Measurements from ENCODE around the gene TANGO2. TPM values are rescaled to one million over a fixed set of nuclear protein-coding genes. Genes with fewer than 3 reads are reported as not detected.

TANGO2 gene
- total and polyA plus RNA-seq, 2 of the 8 experiments (the other 6 are each of a cell fraction or from before 2014, with no cell fraction given) = 10.1 to 18.4 TPM

DNA sequence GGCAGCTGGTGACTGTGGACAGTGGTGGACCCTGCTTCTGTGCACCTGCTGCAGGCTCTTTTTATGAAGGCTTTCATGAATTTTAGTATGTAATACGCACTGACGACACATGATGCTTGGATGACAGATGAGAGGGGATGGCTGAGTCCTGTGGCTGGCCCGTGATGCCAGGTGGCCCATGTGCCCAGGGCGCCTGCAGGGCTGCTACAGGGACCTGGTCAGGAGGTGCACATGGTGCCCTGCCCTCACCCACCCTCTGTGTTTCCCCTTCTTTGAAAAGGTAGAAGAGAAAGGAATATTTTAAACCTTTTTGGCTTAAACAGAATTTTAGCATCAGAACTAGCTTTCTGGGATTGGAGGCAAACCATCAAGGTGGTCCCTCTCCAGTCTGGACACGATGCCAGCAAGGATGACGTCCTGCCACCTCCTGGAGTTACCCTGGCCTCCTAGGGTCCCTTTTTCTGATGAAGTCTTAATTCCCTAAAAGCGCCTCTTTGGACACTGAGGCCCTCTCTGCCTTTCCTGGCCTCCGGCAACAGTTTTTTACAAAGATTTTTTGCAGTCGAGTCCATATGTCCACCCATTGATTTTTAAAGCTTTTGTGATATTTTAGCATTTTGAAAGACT, 89.6 kb downstream of the TANGO2 start:
- Histone ChIP-seq H4K20me1 (replicated peaks in 1 of 2; ENCODE audit: control insufficient read depth in 1 of 2, insufficient read depth in 2 of 2, low read length in 2 of 2) (peaks cover 17 to 38% of the 10 kb centered on the region in 2 experiments), H2BK12ac (ENCODE audit: low read depth, low read length) (no peak overlapping the region), H3K79me2 (ENCODE audit: control insufficient read depth in 1 of 2, insufficient read depth in 2 of 2, low read length in 2 of 2) (peaks cover 0 to 6% of the 10 kb centered on the region in 2 experiments; a peak in 1 of 4 replicates), H2BK5ac (ENCODE audit: low read depth, low read length) (no peak overlapping the region), H3K23ac (ENCODE audit: insufficient read length) (no peak overlapping the region), H4K8ac (ENCODE audit: extremely low read depth, insufficient read depth, low read length) (no peak overlapping the region), H2BK20ac (ENCODE audit: low read length) (no peak overlapping the region), H3K27me3 (replicated peaks in 1 of 4; ENCODE audit: control insufficient read depth in 3 of 4, extremely low read depth in 1 of 4, insufficient read depth in 3 of 4, low read length in 3 of 4) (no peaks in the 10 kb centered on the region), H2AK5ac (ENCODE audit: low read depth, low read length) (no peak overlapping the region), H4K91ac (replicated peaks; ENCODE audit: insufficient read length, low read length) (no peak overlapping the region), H3K9me3 (ENCODE audit: insufficient read depth in 2 of 2, low read depth in 1 of 2, low read length in 1 of 2) (no peaks in the 10 kb centered on the region), H2AFZ (ENCODE audit: low read length) (no peak overlapping the region), H2BK15ac (ENCODE audit: low read length) (no peak overlapping the region), H3K23me2 (ENCODE audit: low read depth, low read length) (no peaks in the 10 kb centered on the region), H3K4me2 (ENCODE audit: insufficient read depth in 1 of 2, low read depth in 2 of 2, low read length in 2 of 2) (no peak overlapping the region), H3K4me3 (ENCODE audit: extremely low read depth in 1 of 4, insufficient read depth in 2 of 4, low read depth in 3 of 4, low read length in 4 of 4) (no peak overlapping the region), H3K9ac (replicated peaks in 1 of 4; ENCODE audit: extremely low read depth in 1 of 4, low read depth in 3 of 4, low read length in 3 of 4) (no peak overlapping the region), H3K36me3 (ENCODE audit: control insufficient read depth in 2 of 4, insufficient read depth in 4 of 4, low read length in 3 of 4) (peaks cover 50 to 67% (median 64%) of the 10 kb centered on the region in 4 experiments), H3K4me1 (replicated peaks in 1 of 4; ENCODE audit: control insufficient read depth in 3 of 4, insufficient read depth in 4 of 4, low read length in 3 of 4) (no peaks in the 10 kb centered on the region), H3K79me1 (ENCODE audit: low read depth, low read length) (peaks cover 4% of the 10 kb centered on the region), H3K18ac (ENCODE audit: extremely low read depth, low read length) (no peak overlapping the region), H4K5ac (ENCODE audit: insufficient read length, low read depth, low read length) (no peak overlapping the region), H3K4ac (replicated peaks; ENCODE audit: insufficient read length, low read depth, low read length) (no peak overlapping the region), H2BK120ac (replicated peaks; ENCODE audit: low read depth, low read length) (no peak overlapping the region), H3K56ac (replicated peaks; ENCODE audit: insufficient read length, low read depth, low read length) (no peak overlapping the region), H3K27ac (ENCODE audit: low read depth, low read length) (no peak overlapping the region), H3K14ac (ENCODE audit: insufficient read length) (no peak overlapping the region)
- ChIA-PET POLR2A (ENCODE audit: partially characterized antibody) (interaction anchor here (1.0 to 22.7 kb wide), 6 partner anchors 10 to 139 kb away, joined by 3 to 598 read pairs (median 16); no protein-coding TSS in a partner anchor), CTCF (ENCODE audit: partially characterized antibody) (interaction anchor here (0.7 to 3.2 kb wide), 10 partner anchors 10 to 147 kb away, joined by 3 to 23 read pairs (median 4); no protein-coding TSS in a partner anchor)
- FAIRE-seq (no peak), DNase-seq (ENCODE audit: low read depth in 1 of 2, low spot score in 2 of 2) (no peak)
- 93% methylated on average over 9 of the region's 9 CpGs; no CpG with 5 or more reads in 1 of the 2 experiments for WGBS, 2 experiments (ENCODE audit: extremely low coverage in 1 of 2, insufficient coverage in 1 of 2, insufficient read length in 1 of 2, insufficient replicate concordance in 2 of 2, low coverage in 1 of 2, low lambda C conversion rate in 2 of 2, missing lambda C conversion rate in 1 of 2)
- TF ChIP-seq POLR2AphosphoS5 (IDR thresholded peaks at IDR 0.05; ENCODE audit: low read depth, low read length) = peak; percentile 81; the same call in 1 of the 2 replicates
- TF ChIP-seq HDAC2 (IDR thresholded peaks at IDR 0.05; ENCODE audit: borderline replicate concordance in 1 of 2, low read depth in 2 of 2, low read length in 2 of 2) = no peak
- no peak for TF ChIP-seq JUND (IDR thresholded peaks at IDR 0.05; ENCODE audit: low read length)
- TF ChIP-seq, protein P1, sequence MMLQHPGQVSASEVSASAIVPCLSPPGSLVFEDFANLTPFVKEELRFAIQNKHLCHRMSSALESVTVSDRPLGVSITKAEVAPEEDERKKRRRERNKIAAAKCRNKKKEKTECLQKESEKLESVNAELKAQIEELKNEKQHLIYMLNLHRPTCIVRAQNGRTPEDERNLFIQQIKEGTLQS (IDR thresholded peaks at IDR 0.05; ENCODE audit: insufficient read depth, low read depth, low read length) = no peak
- peak in 1 of 2 experiments; percentile 59; a peak in 1 of 3 replicates for TF ChIP-seq POLR2A (IDR thresholded peaks at IDR 0.05; ENCODE audit: control extremely low read depth in 1 of 2, low read depth in 2 of 2, low read length in 2 of 2)
- TF ChIP-seq JUN (IDR thresholded peaks at IDR 0.05; ENCODE audit: low read depth, low read length) = no peak
- TF ChIP-seq SIN3A (conservative IDR thresholded peaks at IDR 0.05 in 1 of 2, IDR thresholded peaks at IDR 0.05 in 1 of 2; ENCODE audit: low read depth in 1 of 2, low read length in 2 of 2) = no peak
- TF ChIP-seq FOSL1 (IDR thresholded peaks at IDR 0.05; ENCODE audit: insufficient read depth, low read depth, low read length) = no peak

All from H1 (cell line).